Measurements from ENCODE around the gene SEMA3E.
"Not testable (repeated sequence)": the region's sequence is repeated elsewhere in the genome, so short reads cannot be mapped to it uniquely, and the experiment has no call there.

DNA sequence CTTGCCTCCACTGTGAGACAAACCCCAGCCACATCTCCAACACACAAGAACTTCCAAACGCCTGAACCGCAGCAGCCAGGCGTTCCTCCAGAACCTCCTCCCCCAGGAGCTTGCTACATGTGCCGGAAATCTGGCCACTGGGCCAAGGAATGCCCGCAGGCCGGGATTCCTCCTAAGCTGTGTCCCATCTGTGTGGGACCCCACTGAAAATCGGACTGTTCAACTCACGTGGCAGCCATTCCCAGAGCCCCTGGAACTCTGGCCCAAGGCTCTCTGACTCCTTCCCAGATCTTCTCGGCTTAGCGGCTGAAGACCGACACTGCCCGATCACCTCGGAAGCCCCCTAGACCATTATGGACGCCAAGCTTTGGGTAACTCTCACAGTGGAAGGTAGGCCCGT is 187.1 kb downstream of the SEMA3E start:
- TF ChIP-seq, protein P1, sequence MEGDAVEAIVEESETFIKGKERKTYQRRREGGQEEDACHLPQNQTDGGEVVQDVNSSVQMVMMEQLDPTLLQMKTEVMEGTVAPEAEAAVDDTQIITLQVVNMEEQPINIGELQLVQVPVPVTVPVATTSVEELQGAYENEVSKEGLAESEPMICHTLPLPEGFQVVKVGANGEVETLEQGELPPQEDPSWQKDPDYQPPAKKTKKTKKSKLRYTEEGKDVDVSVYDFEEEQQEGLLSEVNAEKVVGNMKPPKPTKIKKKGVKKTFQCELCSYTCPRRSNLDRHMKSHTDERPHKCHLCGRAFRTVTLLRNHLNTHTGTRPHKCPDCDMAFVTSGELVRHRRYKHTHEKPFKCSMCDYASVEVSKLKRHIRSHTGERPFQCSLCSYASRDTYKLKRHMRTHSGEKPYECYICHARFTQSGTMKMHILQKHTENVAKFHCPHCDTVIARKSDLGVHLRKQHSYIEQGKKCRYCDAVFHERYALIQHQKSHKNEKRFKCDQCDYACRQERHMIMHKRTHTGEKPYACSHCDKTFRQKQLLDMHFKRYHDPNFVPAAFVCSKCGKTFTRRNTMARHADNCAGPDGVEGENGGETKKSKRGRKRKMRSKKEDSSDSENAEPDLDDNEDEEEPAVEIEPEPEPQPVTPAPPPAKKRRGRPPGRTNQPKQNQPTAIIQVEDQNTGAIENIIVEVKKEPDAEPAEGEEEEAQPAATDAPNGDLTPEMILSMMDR (IDR thresholded peaks at IDR 0.05 in 2 of 3, conservative IDR thresholded peaks at IDR 0.05 in 1 of 3; ENCODE audit: control insufficient read depth in 2 of 3, extremely low read depth in 1 of 3, insufficient read depth in 1 of 3, low read depth in 3 of 3, low read length in 3 of 3), result not testable (repeated sequence)
- not testable (repeated sequence) for TF ChIP-seq PML (IDR thresholded peaks at IDR 0.05; ENCODE audit: low read length); CREB1 (IDR thresholded peaks at IDR 0.05; ENCODE audit: low read depth); ASH2L (IDR thresholded peaks at IDR 0.05; ENCODE audit: borderline replicate concordance, low read depth); EP300 (IDR thresholded peaks at IDR 0.05; ENCODE audit: borderline replicate concordance in 1 of 2, control insufficient read depth in 1 of 2, low read depth in 2 of 2, low read length in 2 of 2)

Measured in GM12878 (cell line).